GM12878 (cell line): ENCODE results near the gene TMC6. TPM values are rescaled to one million over a fixed set of nuclear protein-coding genes. Genes with fewer than 3 reads are reported as not detected.

Experiments used
- ATAC-seq: fragments of 200-7000 bp; cut with Tn5 transposase; 3 replicates; pipeline ENCODE4 v1.9.1; 2020; ENCODE audit warnings: mild to moderate bottlenecking, moderate library complexity
- BruUV-seq: library from RNA; stranded (reverse); fragments of 400-500 nt; replicated peaks from 2 replicates; lab custom pipeline; 2021; lab: Mats Ljungman, UMichigan
- CTCF ChIA-PET: fragments of 300-600 bp; sonication (Branson Sonifier 250); formaldehyde crosslinking; extraction: SDS; loops from one replicate; lab custom pipeline; 2021; ENCODE audit warnings: inconsistent platforms; lab: Yijun Ruan, JAX
- POLR2A ChIA-PET: fragments of 350-600 bp; formaldehyde crosslinking; extraction: SDS; loops from one replicate; lab custom pipeline; 2021; ENCODE audit warnings: inconsistent platforms; lab: Charles Lee
- RAD21 ChIA-PET: fragments of 300-600 bp; sonication (Branson Sonifier 250); formaldehyde crosslinking; loops from one replicate; lab custom pipeline; 2023; ENCODE audit warnings: antibody characterized with exemption; ENCODE audit not compliant: unreplicated experiment; lab: Charles Lee
- SMC1A ChIA-PET: fragments of 300-600 bp; sonication (Branson Sonifier 250); formaldehyde crosslinking; loops from one replicate; lab custom pipeline; 2023; ENCODE audit not compliant: unreplicated experiment, uncharacterized antibody; lab: Charles Lee
- DNase-seq: peaks from one replicate; pipeline ENCODE4 v3.0.0-alpha.2; 2011; ENCODE audit warnings: low read depth, low spot score
- FAIRE-seq: peaks from 3 replicates; lab custom pipeline; 2011; peaks lifted over from hg19 to GRCh38; lab: Jason Lieb, UNC
- H2AFZ ChIP-seq: 2 replicates; pipeline ENCODE4 v1.6.0; 2011; ENCODE audit warnings: low read depth, low read length, control low read depth; ENCODE audit not compliant: control insufficient read depth
- H3K27ac ChIP-seq: 2 replicates; pipeline ENCODE4 v1.5.1; 2011; ENCODE audit warnings: control low read depth; ENCODE audit not compliant: control insufficient read depth, insufficient read depth
- H3K27me3 ChIP-seq, 2 experiments: replicated peaks in 1 of 2; 2 replicates each; pipeline versions ENCODE4 v1.6.0 to v1.6.1; 2011; ENCODE audit warnings: low read length in 1 of 2; ENCODE audit not compliant: control insufficient read depth in 2 of 2, insufficient read depth in 2 of 2
- H3K36me3 ChIP-seq, 2 experiments: 2 replicates each; pipeline ENCODE4 v1.5.1; 2011; ENCODE audit warnings: low read length in 1 of 2; ENCODE audit not compliant: control insufficient read depth in 2 of 2, insufficient read depth in 2 of 2
- H3K4me1 ChIP-seq: 2 replicates; pipeline ENCODE4 v1.6.1; 2011; ENCODE audit warnings: mild to moderate bottlenecking, low read length, moderate library complexity, mixed read lengths; ENCODE audit not compliant: control insufficient read depth, insufficient read depth
- H3K4me2 ChIP-seq: 2 replicates; pipeline ENCODE4 v1.6.0; 2011; ENCODE audit warnings: control low read depth; ENCODE audit not compliant: control insufficient read depth, insufficient read depth
- H3K4me3 ChIP-seq: fragments of 200-600 bp; sonication (generic); 2 replicates; pipeline ENCODE4 v1.5.1; 2016
- H3K79me2 ChIP-seq: 2 replicates; pipeline ENCODE4 v1.6.0; 2011; ENCODE audit warnings: low read length; ENCODE audit not compliant: control insufficient read depth, insufficient read depth
- H3K9ac ChIP-seq: 2 replicates; pipeline ENCODE4 v1.8.0; 2011; ENCODE audit warnings: low read length, control low read depth, mixed read lengths; ENCODE audit not compliant: control insufficient read depth, insufficient read depth
- H3K9me3 ChIP-seq: replicated peaks from 3 replicates; pipeline ENCODE4 v1.5.1; 2011; ENCODE audit warnings: mild to moderate bottlenecking, low read length; ENCODE audit not compliant: control insufficient read depth, insufficient read depth
- H4K20me1 ChIP-seq: 2 replicates; pipeline ENCODE4 v1.6.0; 2011; ENCODE audit not compliant: control insufficient read depth, insufficient read depth
- FOXK2 ChIP-seq: fragments of 450-650 bp; IDR thresholded peaks from 2 replicates; pipeline ENCODE4 v1.6.1; 2017; ENCODE audit warnings: mild to moderate bottlenecking, moderate library complexity
- LARP7 ChIP-seq: fragments of 450-650 bp; IDR thresholded peaks from 2 replicates; pipeline ENCODE4 v1.6.1; 2017; ENCODE audit warnings: mild to moderate bottlenecking
- NR2F1 ChIP-seq: fragments of 450-650 bp; conservative IDR thresholded peaks from 2 replicates; pipeline ENCODE4 v1.6.1; 2017; ENCODE audit warnings: mild to moderate bottlenecking
- POLR2A ChIP-seq: IDR thresholded peaks from 2 replicates; pipeline ENCODE4 v1.6.1; 2011; ENCODE audit warnings: low read depth, mild to moderate bottlenecking, low read length
- RAD21 ChIP-seq: IDR thresholded peaks from 2 replicates; pipeline ENCODE4 v1.6.1; 2011; ENCODE audit warnings: mild to moderate bottlenecking, low read depth, low read length, moderate library complexity; ENCODE audit not compliant: insufficient read depth
- WGBS: methylation state at CpG from one replicate; pipeline ENCODE4 v1.1.6; 2016; ENCODE audit warnings: low lambda C conversion rate; ENCODE audit not compliant: insufficient replicate concordance, insufficient coverage; ENCODE audit errors: missing lambda C conversion rate; 5-methylcytosine and 5-hydroxymethylcytosine counted together
- in situ Hi-C: fragments of 300-500 bp; cut with MboI; formaldehyde crosslinking; loops from 9 replicates; pipeline ENCODE4 v1.14.3; 2018; ENCODE audit warnings: mixed read lengths
- intact Hi-C: fragments of 100-400 bp; cut with micrococcal nuclease; formaldehyde crosslinking; loops from one replicate; pipeline ENCODE4 v1.14.2; 2022; ENCODE audit not compliant: unreplicated experiment
- polyA plus RNA-seq, 11 experiments: library from polyadenylated mRNA; depleted of rRNA in 4 of 11; unstranded in 6 of 11; stranded (reverse) in 5 of 11; fragments of >200 nt; fragmentation: Nextera tagmentation in 4 of 11; fragmentation: Illumina TruSeq in 1 of 11; extraction: Ambion mirVana in 4 of 11; extraction: Trizol in 1 of 11; gene quantifications; 1 replicate in 1 of 11; 2 replicates in 10 of 11; pipeline versions ENCODE4 v1.2.1 to v1.2.3, GENCODE V29; 2011 to 2016; ENCODE audit warnings: inconsistent platforms in 2 of 11, missing spikeins in 2 of 11, low read depth in 1 of 11
- total RNA-seq, 4 experiments: library from RNA; depleted of rRNA in 3 of 4; stranded (reverse); fragments of >200 nt in 3 of 4; fragmentation: Illumina TruSeq in 1 of 4; extraction: Trizol in 1 of 4; gene quantifications; 2 replicates each; pipeline versions ENCODE4 v1.2.1 to v1.2.3, GENCODE V29; 2013 to 2021
- TF ChIP-seq, protein P1 (sequence below): fragments of 450-650 bp; IDR thresholded peaks from 2 replicates; pipeline ENCODE4 v1.6.1; 2017; ENCODE audit warnings: mild to moderate bottlenecking, moderate library complexity

Gene TMC6
- total and polyA plus RNA-seq, 10 of the 15 experiments (the other 5 are each of a cell fraction or from before 2014, with no cell fraction given) = 1.9 to 232 (median 60.6) TPM

- SMC1A ChIA-PET = interaction anchor here (0.9 kb wide), 1 partner anchor 19 kb away, joined by 4 read pairs; no protein-coding TSS in a partner anchor
- peak overlapping the region; percentile 94 for H3K4me3 ChIP-seq
- H3K27me3 ChIP-seq = no peaks in the 10 kb centered on the region
- H3K79me2 ChIP-seq = peaks cover 76% of the 10 kb centered on the region
- H4K20me1 ChIP-seq = no peaks in the 10 kb centered on the region
- 36% methylated on average over 9 of the region's 9 CpGs for WGBS
- CTCF ChIA-PET = interaction anchor here (1.3 to 9.5 kb wide), 4 partner anchors 6 to 42 kb away, joined by 4 to 132 read pairs (median 35); partner anchors contain the start of gene TMC6
- no peak overlapping the region for H2AFZ ChIP-seq
- H3K36me3 ChIP-seq = peaks cover 13 to 16% of the 10 kb centered on the region in 2 experiments; a peak in 3 of 4 replicates
- no TSS peak for BruUV-seq
- peak overlapping the region; percentile 93 for H3K27ac ChIP-seq
- in situ Hi-C loops = no loop called here
- FAIRE-seq (no peak), DNase-seq (no peak), ATAC-seq (no peak)
- H3K4me1 ChIP-seq = peaks cover 62% of the 10 kb centered on the region
- intact Hi-C loops = no loop called here
- POLR2A ChIA-PET = interaction anchor here (0.7 to 3.7 kb wide), 5 partner anchors 11 to 44 kb away, joined by 3 to 13 read pairs (median 6); partner anchors contain the start of gene SYNGR2
- no peaks in the 10 kb centered on the region for H3K9me3 ChIP-seq
- RAD21 ChIA-PET = interaction anchor here (1.0 to 6.8 kb wide), 6 partner anchors 8 to 43 kb away, joined by 3 to 83 read pairs (median 5); no protein-coding TSS in a partner anchor
- TF ChIP-seq, protein P1, sequence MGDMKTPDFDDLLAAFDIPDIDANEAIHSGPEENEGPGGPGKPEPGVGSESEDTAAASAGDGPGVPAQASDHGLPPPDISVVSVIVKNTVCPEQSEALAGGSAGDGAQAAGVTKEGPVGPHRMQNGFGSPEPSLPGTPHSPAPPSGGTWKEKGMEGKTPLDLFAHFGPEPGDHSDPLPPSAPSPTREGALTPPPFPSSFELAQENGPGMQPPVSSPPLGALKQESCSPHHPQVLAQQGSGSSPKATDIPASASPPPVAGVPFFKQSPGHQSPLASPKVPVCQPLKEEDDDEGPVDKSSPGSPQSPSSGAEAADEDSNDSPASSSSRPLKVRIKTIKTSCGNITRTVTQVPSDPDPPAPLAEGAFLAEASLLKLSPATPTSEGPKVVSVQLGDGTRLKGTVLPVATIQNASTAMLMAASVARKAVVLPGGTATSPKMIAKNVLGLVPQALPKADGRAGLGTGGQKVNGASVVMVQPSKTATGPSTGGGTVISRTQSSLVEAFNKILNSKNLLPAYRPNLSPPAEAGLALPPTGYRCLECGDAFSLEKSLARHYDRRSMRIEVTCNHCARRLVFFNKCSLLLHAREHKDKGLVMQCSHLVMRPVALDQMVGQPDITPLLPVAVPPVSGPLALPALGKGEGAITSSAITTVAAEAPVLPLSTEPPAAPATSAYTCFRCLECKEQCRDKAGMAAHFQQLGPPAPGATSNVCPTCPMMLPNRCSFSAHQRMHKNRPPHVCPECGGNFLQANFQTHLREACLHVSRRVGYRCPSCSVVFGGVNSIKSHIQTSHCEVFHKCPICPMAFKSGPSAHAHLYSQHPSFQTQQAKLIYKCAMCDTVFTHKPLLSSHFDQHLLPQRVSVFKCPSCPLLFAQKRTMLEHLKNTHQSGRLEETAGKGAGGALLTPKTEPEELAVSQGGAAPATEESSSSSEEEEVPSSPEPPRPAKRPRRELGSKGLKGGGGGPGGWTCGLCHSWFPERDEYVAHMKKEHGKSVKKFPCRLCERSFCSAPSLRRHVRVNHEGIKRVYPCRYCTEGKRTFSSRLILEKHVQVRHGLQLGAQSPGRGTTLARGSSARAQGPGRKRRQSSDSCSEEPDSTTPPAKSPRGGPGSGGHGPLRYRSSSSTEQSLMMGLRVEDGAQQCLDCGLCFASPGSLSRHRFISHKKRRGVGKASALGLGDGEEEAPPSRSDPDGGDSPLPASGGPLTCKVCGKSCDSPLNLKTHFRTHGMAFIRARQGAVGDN = no peak
- TF ChIP-seq NR2F1 (0 out of 2 replicates have a peak, but pooled peaks have one; percentile 12), FOXK2 (no peak), POLR2A (0 out of 2 replicates have a peak, but pooled peaks have one; percentile 11), RAD21 (no peak), LARP7 (peak; percentile 8; the same call in 1 of the 2 replicates)
- peak overlapping the region; percentile 96 for H3K4me2 ChIP-seq
- peak overlapping the region; percentile 86 for H3K9ac ChIP-seq
These were observed 4.2 kb upstream of the TMC6 start for GRCh38 chr17:78132767-78133178.
